Measurements from ENCODE around the gene DDX55.

Gene DDX55

GRCh38 chr12:123608182-123608581, 6.3 kb downstream of the DDX55 start:
- DNase-seq (ENCODE audit: low spot score), result no peak

- DNase-seq (ENCODE audit: low spot score), result no peak
Observed at GRCh38 chr12:123614110-123614509, 12.2 kb downstream of the DDX55 start.

- no peak for DNase-seq (ENCODE audit: low spot score)
Observed at GRCh38 chr12:123614531-123614930, 12.6 kb downstream of the DDX55 start.

GRCh38 chr12:123617144-123617543, 15.2 kb downstream of the DDX55 start:
- no peak for DNase-seq (ENCODE audit: low spot score)

GRCh38 chr12:123617580-123617979, 15.7 kb downstream of the DDX55 start:
- no peak for DNase-seq (ENCODE audit: low spot score)

GRCh38 chr12:123621101-123621500, 19.2 kb downstream of the DDX55 start:
- no peak for DNase-seq (ENCODE audit: low spot score)

- no peak for DNase-seq (ENCODE audit: low spot score)
Observed at GRCh38 chr12:123621619-123622530, 20.0 kb downstream of the DDX55 start.

- DNase-seq (ENCODE audit: low spot score), result peak; percentile 100
Observed at GRCh38 chr12:123633379-123634141, 31.7 kb downstream of the DDX55 start, which contains the start of the genes EIF2B1 and GTF2H3. TSS of gene EIF2B1 (minus strand) at chr12:123633686. CDS start at chr12:123633557, 129 bp downstream. TSS of gene GTF2H3 (plus strand) at chr12:123633829. CDS start at chr12:123633860, 31 bp downstream.

GRCh38 chr12:123634142-123634561, 32.3 kb downstream of the DDX55 start:
- DNase-seq (ENCODE audit: low spot score), result no peak

- no peak for DNase-seq (ENCODE audit: low spot score)
Observed at GRCh38 chr12:123643911-123644310, 42.0 kb downstream of the DDX55 start.

- DNase-seq (ENCODE audit: low spot score), result no peak
Observed at GRCh38 chr12:123645380-123645779, 43.5 kb downstream of the DDX55 start.

- no peak for DNase-seq (ENCODE audit: low spot score)
Observed at GRCh38 chr12:123645878-123646277, 44.0 kb downstream of the DDX55 start.

- DNase-seq (ENCODE audit: low spot score), result no peak
Observed at GRCh38 chr12:123648401-123648800, 46.5 kb downstream of the DDX55 start.

- no peak for DNase-seq (ENCODE audit: low spot score)
Observed at GRCh38 chr12:123654129-123654701, 52.3 kb downstream of the DDX55 start.

GRCh38 chr12:123655420-123655819, 53.5 kb downstream of the DDX55 start:
- no peak for DNase-seq (ENCODE audit: low spot score)

- DNase-seq (ENCODE audit: low spot score), result no peak
Observed at GRCh38 chr12:123656392-123656791, 54.5 kb downstream of the DDX55 start.

GRCh38 chr12:123657211-123657610, 55.3 kb downstream of the DDX55 start:
- DNase-seq (ENCODE audit: low spot score), result no peak

- no peak for DNase-seq (ENCODE audit: low spot score)
Observed at GRCh38 chr12:123659996-123660727, 58.3 kb downstream of the DDX55 start.

GRCh38 chr12:123667771-123668170, 65.9 kb downstream of the DDX55 start:
- DNase-seq (ENCODE audit: low spot score), result no peak

All from iPS-NIHi11 (cell line).